Effector memory CD4-positive, alpha-beta T cell (primary cell): ENCODE results near the gene HNRNPUL2.

Experiments
- DNase-seq, 3 donors: peaks; one replicate each; pipeline ENCODE4 v3.0.0-alpha.2; 2020
- H3K27ac ChIP-seq: 2 replicates; pipeline ENCODE4 v1.7.0; 2013; ENCODE audit warnings: mild to moderate bottlenecking, low read length, moderate library complexity; ENCODE audit not compliant: insufficient read depth, poor library complexity, severe bottlenecking
- H3K27me3 ChIP-seq: replicated peaks from 2 replicates; pipeline ENCODE4 v1.7.0; 2013; ENCODE audit warnings: mild to moderate bottlenecking, low read length; ENCODE audit not compliant: insufficient read depth, control insufficient read depth, poor library complexity, severe bottlenecking
- H3K36me3 ChIP-seq: 2 replicates; pipeline ENCODE4 v1.7.0; 2013; ENCODE audit warnings: mild to moderate bottlenecking, low read length, moderate library complexity; ENCODE audit not compliant: control insufficient read depth, insufficient read depth
- H3K4me1 ChIP-seq: 2 replicates; pipeline ENCODE4 v1.7.0; 2013; ENCODE audit warnings: low read length, mild to moderate bottlenecking; ENCODE audit not compliant: control insufficient read depth, insufficient read depth, poor library complexity, severe bottlenecking
- H3K4me3 ChIP-seq: 2 replicates; pipeline ENCODE4 v1.7.0; 2013; ENCODE audit warnings: low read length, low read depth, mild to moderate bottlenecking; ENCODE audit not compliant: insufficient read depth, poor library complexity, severe bottlenecking
- H3K9me3 ChIP-seq: 2 replicates; pipeline ENCODE4 v1.7.0; 2013; ENCODE audit warnings: mild to moderate bottlenecking, low read length, moderate library complexity; ENCODE audit not compliant: control insufficient read depth

The HNRNPUL2 gene

GRCh38 chr11:62671608-62672389, 55.5 kb downstream of the HNRNPUL2 start, which contains the start of the genes LBHD1 and UQCC3:
Gene LBHD1 (minus strand): TSS chr11:62672267. CDS start chr11:62670031, 2,236 bp downstream.
Gene UQCC3 (plus strand): TSS chr11:62671673. CDS start chr11:62671746, 73 bp downstream.
- H3K4me1 ChIP-seq: peaks cover 22% of the 10 kb centered on the region
- peak; percentile 49 to 57 (median 52) for DNase-seq

GRCh38 chr11:62671236-62671607, 56.0 kb downstream of the HNRNPUL2 start:
- H3K36me3 ChIP-seq: peaks cover 14% of the 10 kb centered on the region
- H3K4me1 ChIP-seq: peaks cover 28% of the 10 kb centered on the region
- peak overlapping the region; percentile 82 for H3K4me3 ChIP-seq
- peak overlapping the region; percentile 67 for H3K27ac ChIP-seq
- no peaks in the 10 kb centered on the region for H3K9me3 ChIP-seq
- no peaks in the 10 kb centered on the region for H3K27me3 ChIP-seq
- DNase-seq: no peak

More at GRCh38 chr11:62671608-62672389, 55.5 kb downstream of the HNRNPUL2 start, which contains the start of the genes LBHD1 and UQCC3:
- Histone ChIP-seq H3K27me3 (no peaks in the 10 kb centered on the region), H3K27ac (peak within 1 kb of the TSS; percentile 67), H3K9me3 (no peaks in the 10 kb centered on the region), H3K36me3 (peaks cover 10% of the 10 kb centered on the region), H3K4me3 (peak within 1 kb of the TSS; percentile 82)

GRCh38 chr11:62669420-62670161, 57.7 kb downstream of the HNRNPUL2 start:
- Histone ChIP-seq H3K4me3 (no peak overlapping the region), H3K4me1 (peaks cover 31% of the 10 kb centered on the region), H3K27ac (peak overlapping the region; percentile 25), H3K36me3 (peaks cover 13% of the 10 kb centered on the region), H3K27me3 (no peaks in the 10 kb centered on the region), H3K9me3 (no peaks in the 10 kb centered on the region)
- no peak for DNase-seq

GRCh38 chr11:62667460-62667859, 59.8 kb downstream of the HNRNPUL2 start:
- H3K4me3 ChIP-seq: no peak overlapping the region
- no peaks in the 10 kb centered on the region for H3K9me3 ChIP-seq
- H3K4me1 ChIP-seq: peaks cover 22% of the 10 kb centered on the region
- no peak overlapping the region for H3K27ac ChIP-seq
- H3K36me3 ChIP-seq: peaks cover 19% of the 10 kb centered on the region
- DNase-seq: no peak
- no peaks in the 10 kb centered on the region for H3K27me3 ChIP-seq

- Histone ChIP-seq H3K27me3 (no peaks in the 10 kb centered on the region), H3K9me3 (no peaks in the 10 kb centered on the region), H3K36me3 (peaks cover 22% of the 10 kb centered on the region), H3K27ac (peak overlapping the region; percentile 68), H3K4me3 (peak overlapping the region; percentile 75), H3K4me1 (peaks cover 20% of the 10 kb centered on the region)
- no peak for DNase-seq
Measured at GRCh38 chr11:62666259-62666926, 60.9 kb downstream of the HNRNPUL2 start.

- H3K27ac ChIP-seq: peak overlapping the region; percentile 68
- H3K4me1 ChIP-seq: peaks cover 20% of the 10 kb centered on the region
- no peaks in the 10 kb centered on the region for H3K27me3 ChIP-seq
- H3K36me3 ChIP-seq: peaks cover 22% of the 10 kb centered on the region
- DNase-seq: peak; percentile 39 to 58 (median 51)
- H3K9me3 ChIP-seq: no peaks in the 10 kb centered on the region
- peak overlapping the region; percentile 75 for H3K4me3 ChIP-seq
Measured at GRCh38 chr11:62665599-62666258, 61.5 kb downstream of the HNRNPUL2 start.

GRCh38 chr11:62665075-62665598, 62.1 kb downstream of the HNRNPUL2 start, which contains the start of the genes C11orf98 and CSKMT:
Gene C11orf98 (minus strand): TSS chr11:62665210. CDS start chr11:62665169, 41 bp downstream.
Gene CSKMT (plus strand): TSS chr11:62665312. CDS start chr11:62665880, 568 bp downstream.
- peak; percentile 91 to 93 (median 91) for DNase-seq
- Histone ChIP-seq H3K4me1 (peaks cover 20% of the 10 kb centered on the region), H3K9me3 (no peaks in the 10 kb centered on the region), H3K27me3 (no peaks in the 10 kb centered on the region), H3K4me3 (peak within 1 kb of the TSS; percentile 75), H3K36me3 (peaks cover 22% of the 10 kb centered on the region), H3K27ac (peak within 1 kb of the TSS; percentile 68)

- H3K36me3 ChIP-seq: peaks cover 22% of the 10 kb centered on the region
- peak overlapping the region; percentile 75 for H3K4me3 ChIP-seq
- no peaks in the 10 kb centered on the region for H3K9me3 ChIP-seq
- DNase-seq: peak in 2 of 3 donors; percentile 20 to 34
- H3K27me3 ChIP-seq: no peaks in the 10 kb centered on the region
- peaks cover 20% of the 10 kb centered on the region for H3K4me1 ChIP-seq
- H3K27ac ChIP-seq: peak overlapping the region; percentile 68
Measured at GRCh38 chr11:62664405-62665074, 62.7 kb downstream of the HNRNPUL2 start.
